Adrenal gland (tissue), 5 donors: Measurements from ENCODE around the gene LRRC28.

ENCODE experiments used
- POLR2A ChIP-seq, 2 donors: fragments of 450-650 bp; IDR thresholded peaks; one replicate each; pipeline ENCODE4 v1.6.1; 2017; ENCODE audit warnings: antibody characterized with exemption in 2 of 2, mild to moderate bottlenecking in 2 of 2, moderate library complexity in 1 of 2
- TF ChIP-seq, protein P1 (sequence below), 6 experiments: fragments of 450-650 bp in 4 of 6; fragments of 200-600 bp in 2 of 6; sonication (generic) in 1 of 6; IDR thresholded peaks; 1 replicate in 5 of 6; 2 replicates in 1 of 6; pipeline versions ENCODE4 v1.5.1 to v1.8.0; 2016 to 2021; ENCODE audit warnings: antibody characterized with exemption in 6 of 6, mild to moderate bottlenecking in 2 of 6, moderate library complexity in 1 of 6
- donor health status: DM: no; HTN: no; CAD: no.

DNA sequence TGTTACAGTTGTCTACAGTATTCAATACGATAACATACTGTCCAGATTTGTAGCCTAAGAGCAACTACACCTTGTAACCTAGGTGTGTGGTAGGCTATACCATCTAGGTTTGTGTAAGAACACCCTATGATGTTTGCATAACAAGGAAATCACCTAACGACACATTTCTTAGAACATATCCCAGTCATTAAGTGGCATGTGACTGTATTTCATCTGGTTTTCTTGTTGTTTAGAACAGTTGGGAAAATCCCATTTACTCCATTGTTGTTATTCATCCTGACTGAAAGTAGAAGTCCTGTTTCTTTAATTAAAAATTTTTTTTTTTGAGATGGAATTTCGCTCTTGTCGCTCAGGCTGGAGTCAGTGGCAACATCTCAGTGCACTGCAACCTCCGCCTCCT lies 31.3 kb downstream of the LRRC28 start:
- TF ChIP-seq, protein P1, sequence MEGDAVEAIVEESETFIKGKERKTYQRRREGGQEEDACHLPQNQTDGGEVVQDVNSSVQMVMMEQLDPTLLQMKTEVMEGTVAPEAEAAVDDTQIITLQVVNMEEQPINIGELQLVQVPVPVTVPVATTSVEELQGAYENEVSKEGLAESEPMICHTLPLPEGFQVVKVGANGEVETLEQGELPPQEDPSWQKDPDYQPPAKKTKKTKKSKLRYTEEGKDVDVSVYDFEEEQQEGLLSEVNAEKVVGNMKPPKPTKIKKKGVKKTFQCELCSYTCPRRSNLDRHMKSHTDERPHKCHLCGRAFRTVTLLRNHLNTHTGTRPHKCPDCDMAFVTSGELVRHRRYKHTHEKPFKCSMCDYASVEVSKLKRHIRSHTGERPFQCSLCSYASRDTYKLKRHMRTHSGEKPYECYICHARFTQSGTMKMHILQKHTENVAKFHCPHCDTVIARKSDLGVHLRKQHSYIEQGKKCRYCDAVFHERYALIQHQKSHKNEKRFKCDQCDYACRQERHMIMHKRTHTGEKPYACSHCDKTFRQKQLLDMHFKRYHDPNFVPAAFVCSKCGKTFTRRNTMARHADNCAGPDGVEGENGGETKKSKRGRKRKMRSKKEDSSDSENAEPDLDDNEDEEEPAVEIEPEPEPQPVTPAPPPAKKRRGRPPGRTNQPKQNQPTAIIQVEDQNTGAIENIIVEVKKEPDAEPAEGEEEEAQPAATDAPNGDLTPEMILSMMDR (IDR thresholded peaks at IDR 0.05) = no peak
- TF ChIP-seq POLR2A (IDR thresholded peaks at IDR 0.05) = no peak
